Breast epithelium (tissue), 4 donors: Measurements from ENCODE around the gene TIMM8B. TPM values are rescaled to one million over a fixed set of nuclear protein-coding genes. Genes with fewer than 3 reads are reported as not detected.

Source experiments
- DNase-seq, 2 donors: peaks; one replicate each; pipeline ENCODE4 v3.0.0-alpha.2; 2019; ENCODE audit warnings: low spot score in 2 of 2
- H3K27ac ChIP-seq, 2 donors: fragments of 200-600 bp; sonication (generic) in 1 of 2; one replicate each; pipeline ENCODE4 v1.5.1; 2016 to 2019; ENCODE audit warnings: mild to moderate bottlenecking in 1 of 2
- H3K27me3 ChIP-seq, 2 donors: fragments of 200-600 bp; sonication (generic) in 1 of 2; one replicate each; pipeline versions ENCODE4 v1.5.1 to v1.6.0; 2017 to 2019; ENCODE audit warnings: control low read depth in 1 of 2, mild to moderate bottlenecking in 1 of 2
- H3K36me3 ChIP-seq: fragments of 200-600 bp; one replicate; pipeline ENCODE4 v1.5.1; 2019
- H3K4me1 ChIP-seq, 2 donors: fragments of 200-600 bp; sonication (generic); one replicate each; pipeline ENCODE4 v1.5.1; 2016 to 2019; ENCODE audit warnings: control low read depth in 1 of 2
- H3K4me3 ChIP-seq, 3 donors: fragments of 200-600 bp; sonication (generic); 1 replicate in 2 of 3; 2 replicates in 1 of 3; pipeline ENCODE4 v1.5.1; 2016 to 2019; ENCODE audit warnings: mild to moderate bottlenecking in 3 of 3, moderate library complexity in 2 of 3
- H3K9me3 ChIP-seq, 2 donors: fragments of 200-600 bp; sonication (generic) in 1 of 2; one replicate each; pipeline ENCODE4 v1.5.1; 2016 to 2019; ENCODE audit warnings: control low read depth in 1 of 2
- CTCF ChIP-seq, 3 donors: fragments of 450-650 bp; IDR thresholded peaks; one replicate each; pipeline ENCODE4 v1.5.1; 2016 to 2017; ENCODE audit warnings: antibody characterized with exemption in 3 of 3, mild to moderate bottlenecking in 3 of 3, moderate library complexity in 3 of 3
- POLR2A ChIP-seq: fragments of 450-650 bp; IDR thresholded peaks from one replicate; pipeline ENCODE4 v1.6.1; 2016; ENCODE audit warnings: antibody characterized with exemption, mild to moderate bottlenecking, moderate library complexity
- POLR2AphosphoS5 ChIP-seq, 3 donors: sonication (generic); formaldehyde crosslinking; IDR thresholded peaks; one replicate each; pipeline ENCODE4 v1.6.1; 2017; ENCODE audit warnings: antibody characterized with exemption in 3 of 3
- intact Hi-C: fragments of 100-400 bp; cut with DNase I; formaldehyde crosslinking; loops from one replicate; pipeline ENCODE4 v1.15.1; 2023; ENCODE audit warnings: low total_unique reads
- total RNA-seq, 3 donors: library from RNA; depleted of rRNA; stranded (reverse); fragments of >200 nt; gene quantifications; one replicate each; pipeline ENCODE4 v1.1.0, GENCODE V29; 2016

Gene TIMM8B
- total RNA-seq, 3 donors from 2014 or later = 31.9 to 48.8 (median 40.5) TPM

DNA sequence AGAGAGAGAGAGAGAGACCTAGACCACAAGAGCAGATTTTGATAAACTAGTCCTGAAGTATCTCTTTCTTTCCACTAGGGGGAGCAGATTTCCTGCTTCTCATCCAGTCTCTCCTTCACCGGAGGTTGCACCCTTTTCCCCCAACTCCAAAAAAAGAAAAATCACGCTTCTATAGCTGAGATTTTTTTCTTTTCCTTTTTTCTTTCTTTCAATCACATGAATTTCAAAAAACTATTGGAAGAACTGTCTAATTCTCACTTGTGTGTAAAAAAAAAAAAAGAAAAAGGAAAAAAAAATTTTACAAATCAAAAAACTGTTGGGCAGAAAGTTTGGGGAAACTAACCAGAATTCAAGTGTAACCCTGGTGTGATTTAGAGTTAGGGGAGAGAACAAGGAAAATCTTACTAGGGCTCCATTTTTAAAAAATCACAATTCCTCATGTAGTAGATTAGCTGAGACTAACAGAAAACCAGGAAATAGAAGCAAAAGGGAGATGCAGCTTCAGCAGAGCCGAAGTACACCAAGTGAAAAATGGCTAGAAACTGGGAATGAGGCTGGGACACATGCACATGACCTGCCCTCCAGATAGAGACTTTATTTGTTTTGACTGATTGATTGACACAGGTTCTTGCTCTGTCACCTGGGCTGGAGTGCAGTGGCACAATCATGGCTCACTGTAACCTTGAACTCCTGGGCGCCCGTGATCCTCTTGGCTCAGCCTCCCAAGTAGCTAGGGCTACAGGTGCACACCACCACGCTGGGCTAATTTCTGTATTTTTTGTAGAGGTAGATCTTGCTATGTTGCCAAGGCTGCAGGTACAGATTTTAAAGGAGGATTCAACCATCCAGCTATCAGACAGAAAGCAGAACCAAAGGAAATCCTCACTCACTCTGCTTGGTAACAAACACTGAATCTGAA, 27.2 kb upstream of the TIMM8B start:
- TF ChIP-seq CTCF (IDR thresholded peaks at IDR 0.05) = peak; percentile 34 to 52 (median 51)
- no peak for TF ChIP-seq POLR2AphosphoS5 (IDR thresholded peaks at IDR 0.05)
- TF ChIP-seq POLR2A = no peak
- H3K4me3 ChIP-seq = no peak overlapping the region
- H3K9me3 ChIP-seq = no peaks in the 10 kb centered on the region
- no peaks in the 10 kb centered on the region for H3K27me3 ChIP-seq
- no peaks in the 10 kb centered on the region for H3K36me3 ChIP-seq
- intact Hi-C loops = no loop called here
- no peak overlapping the region for H3K27ac ChIP-seq
- H3K4me1 ChIP-seq = no peaks in the 10 kb centered on the region
- no peak for DNase-seq

DNA sequence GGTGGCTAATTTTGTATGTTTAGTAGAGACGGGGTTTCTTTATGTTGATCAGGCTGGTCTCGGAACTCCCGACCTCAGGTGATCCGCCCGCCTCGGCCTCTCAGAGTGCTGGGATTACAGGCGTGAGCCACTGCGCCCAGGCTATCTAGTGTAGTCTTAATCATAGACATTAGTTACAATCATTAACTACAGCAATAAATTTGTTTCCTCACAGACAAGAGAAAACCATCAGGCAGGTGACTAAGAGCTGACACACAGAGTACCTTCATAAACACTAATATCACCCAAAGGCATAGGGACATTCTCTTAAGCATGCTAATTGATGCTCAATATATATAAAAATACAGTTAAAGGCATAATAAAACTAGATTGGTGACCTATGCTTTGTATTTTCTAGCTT, 19.5 kb upstream of the TIMM8B start:
- DNase-seq = no peak
- H3K4me1 ChIP-seq = no peaks in the 10 kb centered on the region
- TF ChIP-seq CTCF (IDR thresholded peaks at IDR 0.05) (no peak), POLR2AphosphoS5 (IDR thresholded peaks at IDR 0.05) (no peak), POLR2A (no peak)
- intact Hi-C loops = no loop called here
- no peaks in the 10 kb centered on the region for H3K9me3 ChIP-seq
- no peak overlapping the region for H3K27ac ChIP-seq
- H3K27me3 ChIP-seq = no peaks in the 10 kb centered on the region
- H3K4me3 ChIP-seq = no peak overlapping the region
- H3K36me3 ChIP-seq = no peaks in the 10 kb centered on the region

- H3K27ac ChIP-seq = no peak overlapping the region
- H3K36me3 ChIP-seq = no peaks in the 10 kb centered on the region
- intact Hi-C loops = no loop called here
- H3K9me3 ChIP-seq = no peaks in the 10 kb centered on the region
- no peak for TF ChIP-seq POLR2AphosphoS5 (IDR thresholded peaks at IDR 0.05)
- no peak for TF ChIP-seq CTCF (IDR thresholded peaks at IDR 0.05)
- TF ChIP-seq POLR2A = no peak
- DNase-seq = no peak
- H3K4me3 ChIP-seq = no peak overlapping the region
- no peaks in the 10 kb centered on the region for H3K27me3 ChIP-seq
- no peaks in the 10 kb centered on the region for H3K4me1 ChIP-seq
Measured at GRCh38 chr11:112103446-112103845, 16.9 kb upstream of the TIMM8B start.

GRCh38 chr11:112100462-112100861, 13.9 kb upstream of the TIMM8B start:
- intact Hi-C loops = no loop called here
- no peaks in the 10 kb centered on the region for H3K36me3 ChIP-seq
- TF ChIP-seq POLR2AphosphoS5 (IDR thresholded peaks at IDR 0.05) (no peak), CTCF (IDR thresholded peaks at IDR 0.05) (no peak), POLR2A (no peak)

DNA sequence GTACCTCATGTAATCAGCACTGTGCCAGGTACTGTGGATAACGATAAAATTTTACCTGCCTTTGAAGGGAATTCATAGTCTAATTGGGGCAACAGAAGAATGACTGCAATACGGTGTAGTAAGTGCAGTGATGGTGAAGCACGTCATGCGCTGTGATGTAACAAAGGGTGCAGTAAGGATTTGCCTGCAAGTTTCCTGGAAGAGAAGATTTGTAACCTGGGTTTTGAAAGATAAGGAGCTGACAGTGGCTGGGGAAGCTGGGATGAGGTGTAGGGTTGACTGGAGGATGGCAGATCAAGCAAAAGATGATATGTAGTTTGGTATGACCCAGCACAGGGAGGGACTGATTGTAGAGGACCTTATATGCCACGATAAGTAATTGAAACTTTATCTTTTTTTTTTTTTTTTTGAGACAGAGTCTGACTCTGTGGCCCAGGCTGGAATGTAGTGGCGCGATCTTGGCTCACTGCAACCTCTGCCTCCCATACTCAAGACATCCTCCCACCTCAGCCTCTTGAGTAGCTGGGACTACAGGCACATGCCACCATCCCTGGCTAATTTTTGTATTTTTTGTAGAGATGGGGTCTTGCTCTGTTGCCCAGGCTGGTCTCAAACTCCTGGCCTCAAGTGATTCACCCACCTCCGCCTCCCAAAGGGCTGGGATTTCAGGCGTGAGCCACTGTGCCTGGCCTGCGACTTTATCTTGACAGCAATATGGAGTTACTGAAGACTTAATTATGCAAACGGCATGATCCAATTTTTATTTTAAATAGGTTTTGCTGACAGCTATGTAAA, 11.4 kb upstream of the TIMM8B start:
- no peaks in the 10 kb centered on the region for H3K9me3 ChIP-seq
- H3K4me1 ChIP-seq = no peaks in the 10 kb centered on the region
- TF ChIP-seq POLR2A (no peak), CTCF (IDR thresholded peaks at IDR 0.05) (no peak), POLR2AphosphoS5 (IDR thresholded peaks at IDR 0.05) (no peak)
- no peaks in the 10 kb centered on the region for H3K27me3 ChIP-seq
- H3K4me3 ChIP-seq = no peak overlapping the region
- no peak overlapping the region for H3K27ac ChIP-seq
- H3K36me3 ChIP-seq = no peaks in the 10 kb centered on the region
- intact Hi-C loops = no loop called here
- no peak for DNase-seq

More at GRCh38 chr11:112100462-112100861, 13.9 kb upstream of the TIMM8B start:
- no peak for DNase-seq
- no peaks in the 10 kb centered on the region for H3K9me3 ChIP-seq
- no peaks in the 10 kb centered on the region for H3K27me3 ChIP-seq
- no peak overlapping the region for H3K27ac ChIP-seq
- H3K4me3 ChIP-seq = no peak overlapping the region
- no peaks in the 10 kb centered on the region for H3K4me1 ChIP-seq
